CD4-positive, alpha-beta memory T cell (primary cell): ENCODE results near the gene AQP3. TPM values are rescaled to one million over a fixed set of nuclear protein-coding genes. Genes with fewer than 3 reads are reported as not detected.

Source experiments
- CTCF ChIA-PET: fragments of 350-600 bp; sonication (Branson Sonifier 250); formaldehyde crosslinking; loops from one replicate; lab custom pipeline; 2021; ENCODE audit warnings: inconsistent platforms; ENCODE audit not compliant: partially characterized antibody; lab: Charles Lee
- POLR2A ChIA-PET: fragments of 350-600 bp; sonication (Branson Sonifier 250); formaldehyde crosslinking; loops from one replicate; lab custom pipeline; 2021; ENCODE audit not compliant: partially characterized antibody; lab: Charles Lee
- DNase-seq, 5 donors: peaks; one replicate each; pipeline versions ENCODE4 v3.0.0 to v3.0.0-alpha.2; 2020 to 2022; ENCODE audit warnings: mixed read lengths in 1 of 5
- H3K27ac ChIP-seq: one replicate; pipeline ENCODE4 v1.7.0; 2013; ENCODE audit warnings: low read depth, low read length
- H3K27me3 ChIP-seq: 2 replicates; pipeline ENCODE4 v1.7.0; 2013; ENCODE audit warnings: mild to moderate bottlenecking, low read length, moderate library complexity; ENCODE audit not compliant: insufficient read depth
- H3K36me3 ChIP-seq: 2 replicates; pipeline ENCODE4 v1.7.0; 2013; ENCODE audit warnings: mild to moderate bottlenecking, low read length, moderate library complexity; ENCODE audit not compliant: insufficient read depth
- H3K4me1 ChIP-seq: 2 replicates; pipeline ENCODE4 v1.7.0; 2013; ENCODE audit warnings: mild to moderate bottlenecking, low read length, moderate library complexity; ENCODE audit not compliant: insufficient read depth
- H3K4me3 ChIP-seq, 2 donors: one replicate each; pipeline ENCODE4 v1.7.0; 2013; ENCODE audit warnings: low read length in 2 of 2, mild to moderate bottlenecking in 1 of 2
- H3K9me3 ChIP-seq, 2 donors: one replicate each; pipeline ENCODE4 v1.7.0; 2013; ENCODE audit warnings: low read length in 2 of 2, control low read depth in 1 of 2; ENCODE audit not compliant: control insufficient read depth in 1 of 2
- H3K27ac Mint-ChIP-seq, 7 donors: one replicate each; pipeline ENCODE4 v1.8.0; 2020 to 2021; ENCODE audit warnings: mixed read lengths in 7 of 7, mild to moderate bottlenecking in 6 of 7, inconsistent platforms in 3 of 7, moderate library complexity in 3 of 7
- H3K27me3 Mint-ChIP-seq, 2 donors: one replicate each; pipeline ENCODE4 v1.8.0; 2020 to 2021; ENCODE audit warnings: mixed read lengths in 2 of 2
- H3K36me3 Mint-ChIP-seq, 2 donors: one replicate each; pipeline ENCODE4 v1.8.0; 2020 to 2021; ENCODE audit warnings: mixed read lengths in 2 of 2, inconsistent platforms in 1 of 2, mild to moderate bottlenecking in 1 of 2
- H3K4me1 Mint-ChIP-seq, 4 donors: one replicate each; pipeline ENCODE4 v1.8.0; 2020 to 2021; ENCODE audit warnings: mixed read lengths in 4 of 4, mild to moderate bottlenecking in 1 of 4
- H3K4me3 Mint-ChIP-seq, 8 donors: one replicate each; pipeline ENCODE4 v1.8.0; 2020 to 2021; ENCODE audit warnings: mixed read lengths in 8 of 8, mild to moderate bottlenecking in 7 of 8, moderate library complexity in 6 of 8, inconsistent platforms in 3 of 8
- H3K9me3 Mint-ChIP-seq, 8 donors: one replicate each; pipeline ENCODE4 v1.8.0; 2020 to 2021; ENCODE audit warnings: mixed read lengths in 8 of 8, mild to moderate bottlenecking in 5 of 8, inconsistent platforms in 3 of 8, moderate library complexity in 1 of 8
- intact Hi-C: fragments of 100-400 bp; cut with micrococcal nuclease; formaldehyde crosslinking; loops from one replicate; pipeline ENCODE4 v1.15.1; 2023
- polyA plus RNA-seq, 2 donors: library from polyadenylated mRNA; unstranded; fragments of 300-500 nt; fragmentation: Illumina TruSeq; gene quantifications; one replicate each; pipeline ENCODE4 v1.2.3, GENCODE V29; 2021
- total RNA-seq, 2 experiments: library from RNA; stranded (reverse); gene quantifications; one replicate each; pipeline ENCODE4 v1.2.3, GENCODE V29; 2021

AQP3 gene
- total and polyA plus RNA-seq, 4 experiments from 2014 or later = 172 to 562 (median 328) TPM

DNA sequence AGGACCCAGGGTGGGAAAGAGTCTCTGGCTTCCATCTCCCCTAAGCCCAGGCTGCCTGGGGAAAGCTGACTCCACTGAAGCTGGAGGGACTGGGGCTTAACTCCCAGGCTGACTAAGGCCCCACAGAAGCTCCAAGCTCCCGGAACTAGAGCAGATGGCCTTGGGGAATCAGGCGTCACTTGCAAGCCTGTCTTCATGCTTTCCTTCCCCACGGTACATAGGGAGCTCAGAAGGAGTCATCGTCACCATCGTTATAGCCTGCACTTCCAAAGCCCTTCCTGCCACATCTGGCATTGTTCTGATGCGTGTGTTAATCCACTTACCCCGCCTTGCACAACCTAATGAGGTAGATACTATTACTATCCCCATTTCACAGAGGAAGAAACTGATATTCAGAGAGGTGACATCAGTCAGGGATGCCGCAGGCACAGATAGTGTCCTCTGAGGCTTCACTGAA is 11.5 kb downstream of the AQP3 start:
- peaks cover 15 to 50% (median 29%) of the 10 kb centered on the region in 4 donors for H3K4me1 Mint-ChIP-seq
- H3K27me3 Mint-ChIP-seq = no peaks in the 10 kb centered on the region
- Histone ChIP-seq H3K27me3 (no peaks in the 10 kb centered on the region), H3K4me1 (peaks cover 15% of the 10 kb centered on the region), H3K9me3 (no peaks in the 10 kb centered on the region), H3K4me3 (no peak overlapping the region), H3K36me3 (peaks cover 4% of the 10 kb centered on the region), H3K27ac (no peak overlapping the region)
- H3K4me3 Mint-ChIP-seq = no peak overlapping the region
- CTCF ChIA-PET = interaction anchor here (2.2 to 4.6 kb wide), 2 partner anchors 11 to 21 kb away, joined by 7 to 17 read pairs; partner anchors contain the start of gene AQP3
- peak overlapping the region in 4 of 7 donors; percentile 25 to 73 (median 44) for H3K27ac Mint-ChIP-seq
- DNase-seq = peak in 1 of 5 donors; percentile 10
- no peaks in the 10 kb centered on the region for H3K9me3 Mint-ChIP-seq
- H3K36me3 Mint-ChIP-seq = peaks cover 10 to 16% of the 10 kb centered on the region in 2 donors
- intact Hi-C loops = no loop called here
- POLR2A ChIA-PET = interaction anchor here (4.0 to 6.4 kb wide), 2 partner anchors 11 to 20 kb away, joined by 20 to 32 read pairs; partner anchors contain the start of gene AQP3

DNA sequence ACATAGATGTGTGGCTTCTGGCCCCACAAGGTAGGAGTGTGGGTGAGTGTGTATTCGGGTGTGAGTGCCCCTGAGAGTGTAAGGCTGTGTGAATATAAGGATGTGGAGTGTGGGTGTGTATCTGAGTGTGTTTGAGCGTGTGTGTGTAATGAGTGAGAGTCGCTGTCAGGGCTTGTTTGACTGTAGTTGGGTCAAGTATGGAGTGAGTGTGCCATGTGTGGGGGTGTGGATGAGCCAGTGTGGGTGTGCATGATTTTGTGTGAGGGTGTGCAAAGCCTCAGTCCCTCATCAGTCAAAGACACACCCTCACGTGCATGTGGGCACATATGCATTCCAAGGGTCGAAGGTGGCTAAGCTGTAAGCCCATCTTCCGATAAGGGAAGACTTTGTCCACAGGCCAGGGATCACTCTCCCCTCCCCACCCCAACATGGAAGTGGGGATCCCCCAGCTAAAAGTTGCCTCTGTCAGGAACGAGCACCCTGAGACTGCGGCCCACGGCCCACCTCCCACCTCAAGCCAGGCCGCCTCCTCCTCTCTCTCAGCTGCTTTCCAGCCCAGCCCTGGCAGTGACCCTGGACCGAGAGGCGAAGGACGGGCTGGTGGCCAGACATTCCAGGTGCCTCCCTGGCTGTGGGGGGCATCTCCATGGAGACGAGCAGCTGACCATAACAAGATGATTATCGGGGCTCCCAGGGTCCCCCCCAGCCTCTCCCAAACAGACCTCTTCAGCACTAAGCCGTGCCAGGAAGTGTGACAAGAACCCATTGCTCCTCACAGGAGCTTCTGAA is 12.9 kb downstream of the AQP3 start:
- CTCF ChIA-PET = interaction anchor here (1.4 to 4.6 kb wide), 5 partner anchors 13 to 32 kb away, joined by 3 to 17 read pairs (median 7); partner anchors contain the start of gene AQP3
- intact Hi-C loops = no loop called here
- H3K4me1 ChIP-seq = peaks cover 2% of the 10 kb centered on the region
- Mint-ChIP-seq H3K4me3 (no peak overlapping the region), H3K36me3 (peaks cover 0 to 3% of the 10 kb centered on the region in 2 donors), H3K27me3 (no peaks in the 10 kb centered on the region), H3K4me1 (peaks cover 13 to 37% (median 22%) of the 10 kb centered on the region in 4 donors), H3K27ac (peak overlapping the region in 5 of 7 donors; percentile 5 to 76 (median 58)), H3K9me3 (no peaks in the 10 kb centered on the region)
- POLR2A ChIA-PET = interaction anchor here (0.6 to 6.4 kb wide), 4 partner anchors 8 to 20 kb away, joined by 3 to 32 read pairs (median 12); partner anchors contain the start of gene AQP3
- peak in 1 of 5 donors; percentile 9 for DNase-seq
- no peaks in the 10 kb centered on the region for H3K27me3 ChIP-seq
- no peaks in the 10 kb centered on the region for H3K9me3 ChIP-seq
- no peaks in the 10 kb centered on the region for H3K36me3 ChIP-seq
- no peak overlapping the region for H3K27ac ChIP-seq
- no peak overlapping the region for H3K4me3 ChIP-seq

GRCh38 chr9:33433871-33434270 is 13.5 kb downstream of the AQP3 start:
- H3K4me1 Mint-ChIP-seq = peaks cover 13 to 31% (median 18%) of the 10 kb centered on the region in 4 donors
- no peak overlapping the region for H3K4me3 Mint-ChIP-seq
- Histone ChIP-seq H3K36me3 (no peaks in the 10 kb centered on the region), H3K4me1 (no peaks in the 10 kb centered on the region), H3K27me3 (no peaks in the 10 kb centered on the region), H3K9me3 (no peaks in the 10 kb centered on the region), H3K4me3 (no peak overlapping the region), H3K27ac (no peak overlapping the region)
- intact Hi-C loops = no loop called here
- peaks cover 0 to 3% of the 10 kb centered on the region in 2 donors for H3K36me3 Mint-ChIP-seq
- no peak for DNase-seq
- no peaks in the 10 kb centered on the region for H3K27me3 Mint-ChIP-seq
- CTCF ChIA-PET = interaction anchor here (0.8 to 4.6 kb wide), 8 partner anchors 13 to 33 kb away, joined by 3 to 22 read pairs (median 6); partner anchors contain the start of gene AQP3
- peak overlapping the region in 4 of 7 donors; percentile 5 to 76 (median 52) for H3K27ac Mint-ChIP-seq
- no peaks in the 10 kb centered on the region for H3K9me3 Mint-ChIP-seq
- POLR2A ChIA-PET = interaction anchor here (1.1 to 6.4 kb wide), 5 partner anchors 9 to 18 kb away, joined by 4 to 32 read pairs (median 20); partner anchors contain the start of gene AQP3

GRCh38 chr9:33431420-33431819 is 16.0 kb downstream of the AQP3 start:
- Mint-ChIP-seq H3K36me3 (no peaks in the 10 kb centered on the region), H3K27me3 (no peaks in the 10 kb centered on the region), H3K27ac (peak overlapping the region in 1 of 7 donors; percentile 54), H3K4me3 (no peak overlapping the region), H3K9me3 (no peaks in the 10 kb centered on the region), H3K4me1 (peaks cover 6 to 22% (median 14%) of the 10 kb centered on the region in 4 donors)
- intact Hi-C loops = no loop called here
- no peaks in the 10 kb centered on the region for H3K27me3 ChIP-seq
- no peak overlapping the region for H3K4me3 ChIP-seq
- no peak overlapping the region for H3K27ac ChIP-seq
- no peaks in the 10 kb centered on the region for H3K9me3 ChIP-seq
- H3K36me3 ChIP-seq = no peaks in the 10 kb centered on the region
- ChIA-PET CTCF (interaction anchor here (1.1 to 3.7 kb wide), 3 partner anchors 16 to 21 kb away, joined by 3 to 22 read pairs (median 12); partner anchors contain the start of gene AQP3), POLR2A (interaction anchor here (1.5 to 6.4 kb wide), 5 partner anchors 12 to 43 kb away, joined by 4 to 32 read pairs (median 5); partner anchors contain the start of genes AQP3 and NOL6)
- H3K4me1 ChIP-seq = no peaks in the 10 kb centered on the region
- no peak for DNase-seq

DNA sequence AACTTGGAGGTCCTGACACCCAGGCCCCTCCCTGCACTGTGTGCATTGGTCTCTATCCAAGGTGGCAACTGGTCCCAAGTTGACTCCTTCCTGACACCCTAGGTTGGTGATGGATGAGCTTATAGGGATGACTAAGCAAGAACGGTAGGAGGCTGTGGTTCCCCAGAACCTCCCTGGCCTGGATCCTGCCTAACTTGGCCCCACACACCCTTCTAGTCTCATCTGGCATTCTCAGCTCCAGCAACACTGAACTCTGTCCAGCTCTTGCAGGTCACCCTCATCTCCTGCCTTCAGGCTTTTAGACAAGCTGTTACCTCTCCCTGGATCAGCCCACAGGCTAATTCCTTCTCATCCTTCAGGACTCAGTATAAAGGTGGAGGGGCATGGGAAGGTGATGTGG is 16.5 kb downstream of the AQP3 start:
- Histone ChIP-seq H3K4me3 (no peak overlapping the region), H3K4me1 (no peaks in the 10 kb centered on the region), H3K36me3 (no peaks in the 10 kb centered on the region), H3K27ac (no peak overlapping the region), H3K27me3 (no peaks in the 10 kb centered on the region), H3K9me3 (no peaks in the 10 kb centered on the region)
- Mint-ChIP-seq H3K9me3 (no peaks in the 10 kb centered on the region), H3K36me3 (no peaks in the 10 kb centered on the region), H3K4me1 (peaks cover 5 to 23% (median 13%) of the 10 kb centered on the region in 4 donors), H3K4me3 (no peak overlapping the region), H3K27ac (peak overlapping the region in 1 of 7 donors; percentile 56), H3K27me3 (no peaks in the 10 kb centered on the region)
- no peak for DNase-seq
- CTCF ChIA-PET = interaction anchor here (0.8 to 3.7 kb wide), 4 partner anchors 15 to 36 kb away, joined by 3 to 22 read pairs (median 8); partner anchors contain the start of gene AQP3
- POLR2A ChIA-PET = interaction anchor here (1.0 to 6.4 kb wide), 6 partner anchors 12 to 43 kb away, joined by 3 to 32 read pairs (median 5); partner anchors contain the start of genes AQP3 and NOL6
- intact Hi-C loops = no loop called here

GRCh38 chr9:33429256-33429985 is 18.0 kb downstream of the AQP3 start:
- no peak overlapping the region for H3K4me3 ChIP-seq
- Mint-ChIP-seq H3K4me1 (peaks cover 3 to 16% (median 12%) of the 10 kb centered on the region in 4 donors), H3K4me3 (no peak overlapping the region), H3K27ac (peak overlapping the region in 5 of 7 donors; percentile 10 to 77 (median 59)), H3K36me3 (no peaks in the 10 kb centered on the region), H3K9me3 (no peaks in the 10 kb centered on the region), H3K27me3 (no peaks in the 10 kb centered on the region)
- intact Hi-C loops = no loop called here
- DNase-seq = no peak
- no peaks in the 10 kb centered on the region for H3K4me1 ChIP-seq
- ChIA-PET CTCF (interaction anchor here (1.1 kb wide), 1 partner anchor 18 kb away, joined by 3 read pairs; the partner anchor contains the start of gene AQP3), POLR2A (no interaction called here)
- no peaks in the 10 kb centered on the region for H3K9me3 ChIP-seq
- H3K36me3 ChIP-seq = no peaks in the 10 kb centered on the region
- H3K27me3 ChIP-seq = no peaks in the 10 kb centered on the region
- H3K27ac ChIP-seq = no peak overlapping the region
